Frontal cortex (tissue), 4 donors: ENCODE measurements around the gene POLR2E. TPM values are rescaled to one million over a fixed set of nuclear protein-coding genes. Genes with fewer than 3 reads are reported as not detected.

Experiments used
- DNase-seq, 2 donors: peaks; one replicate each; pipeline ENCODE4 v3.0.0; 2012; ENCODE audit warnings: low spot score in 2 of 2
- FAIRE-seq: peaks from 2 replicates; lab custom pipeline; 2012; peaks lifted over from hg19 to GRCh38; lab: Jason Lieb, UNC
- total RNA-seq: library from RNA; depleted of rRNA; stranded (reverse); fragments of >200 nt; gene quantifications from one replicate; pipeline ENCODE4 v1.2.3, GENCODE V29; 2014
- donor health status: control.
- donor health status: control.
- donor health status: control.

The POLR2E gene
- total RNA-seq, 1 donor from 2014 or later: 35.5 TPM

- FAIRE-seq: no peak
- no peak for DNase-seq
These were observed 8.0 kb upstream of the POLR2E start for GRCh38 chr19:1103132-1103707.

DNA sequence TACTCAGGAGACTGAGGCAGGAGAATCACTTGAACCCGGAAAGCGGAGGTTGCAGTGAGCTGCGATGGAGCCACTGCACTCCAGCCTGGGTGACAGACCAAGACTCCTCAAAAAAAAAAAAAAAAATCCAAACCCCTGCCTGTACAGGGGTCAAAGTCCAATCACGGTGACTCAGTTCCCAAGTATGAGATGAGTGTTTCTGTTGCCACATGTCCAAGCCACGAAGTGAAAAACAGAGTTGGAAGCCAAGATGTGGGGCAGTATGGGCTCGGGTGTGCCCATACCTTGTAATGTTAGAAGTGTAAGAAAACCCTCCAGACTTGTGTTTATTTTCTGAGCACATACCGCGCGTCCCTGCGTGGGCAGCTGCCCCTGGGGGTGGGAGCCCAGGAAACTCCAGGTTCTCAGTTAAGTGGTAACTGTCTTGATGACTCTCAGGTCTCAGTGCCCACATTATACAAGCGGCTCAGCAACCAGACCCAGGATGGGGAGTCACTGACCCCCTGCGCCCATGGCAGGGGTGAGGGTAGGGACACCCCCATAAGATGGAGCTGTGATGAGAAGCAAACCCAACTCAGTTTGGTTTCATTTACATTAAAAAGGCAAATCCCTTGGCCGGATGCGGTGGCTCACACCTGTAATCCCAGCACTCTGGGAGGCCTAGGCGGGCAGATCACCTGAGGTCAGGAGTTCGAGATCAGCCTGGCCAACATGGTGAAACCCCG lies 7.4 kb upstream of the POLR2E start:
- FAIRE-seq (no peak), DNase-seq (no peak)

DNA sequence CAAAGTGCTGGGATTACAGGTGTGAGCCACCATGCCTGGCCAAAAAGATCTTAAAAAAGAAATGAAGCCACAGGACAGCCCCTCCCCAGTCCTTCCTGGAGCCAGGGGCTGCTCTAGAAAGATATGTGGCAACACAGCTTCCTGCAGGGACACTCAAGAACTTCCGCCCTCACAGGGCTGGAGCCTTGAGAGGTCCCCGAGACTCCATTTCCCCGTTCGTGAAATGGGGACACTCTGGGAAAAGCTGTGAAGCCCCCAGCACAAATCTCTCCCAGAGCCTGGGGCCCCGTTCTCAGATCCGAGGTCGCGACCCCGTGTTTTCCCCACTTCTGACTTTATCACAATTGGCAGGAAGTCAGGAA lies 6.1 kb upstream of the POLR2E start:
- no peak for FAIRE-seq
- no peak for DNase-seq

- DNase-seq: no peak
- FAIRE-seq: no peak
These were observed 3.2 kb upstream of the POLR2E start for GRCh38 chr19:1098177-1099051.

DNA sequence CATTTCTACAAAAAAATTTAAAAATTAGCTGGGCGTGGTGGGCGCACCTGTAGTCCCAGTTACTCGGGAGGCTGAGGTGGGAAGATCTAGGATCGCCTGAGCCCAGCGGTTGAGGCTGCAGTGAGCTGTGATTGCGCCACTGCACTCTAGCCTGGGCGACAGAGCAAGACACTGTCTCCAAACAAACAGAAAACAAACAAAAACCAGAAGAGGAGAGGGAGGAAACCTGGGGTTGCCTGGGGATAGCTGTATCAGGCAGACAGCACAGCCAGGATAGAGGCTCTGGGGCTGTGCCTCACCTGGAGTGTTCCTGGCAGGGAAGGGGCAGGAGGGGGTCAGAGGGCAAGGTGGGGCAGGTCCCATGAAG lies 2.6 kb upstream of the POLR2E start:
- FAIRE-seq: no peak
- no peak for DNase-seq

DNA sequence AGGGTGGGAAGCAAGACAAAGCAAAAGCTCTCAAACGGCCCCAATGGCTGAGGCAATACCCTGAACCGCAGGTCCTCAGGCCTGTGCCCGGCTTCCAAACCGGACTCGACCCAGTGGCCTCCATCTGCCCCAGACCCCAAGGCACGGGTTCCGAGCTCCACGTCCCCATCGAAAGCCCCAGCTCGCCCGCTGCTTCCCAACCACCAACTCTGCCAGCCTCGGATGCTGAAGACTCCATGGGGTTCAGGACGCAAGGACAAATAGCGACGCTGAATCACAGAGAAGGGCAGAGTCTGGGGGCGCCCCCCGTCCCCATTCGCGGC lies 559 bp downstream of the POLR2E start:
- FAIRE-seq (no peak), DNase-seq (no peak)

GRCh38 chr19:1093811-1094553 lies 1.2 kb downstream of the POLR2E start:
- FAIRE-seq (no peak), DNase-seq (no peak)

DNA sequence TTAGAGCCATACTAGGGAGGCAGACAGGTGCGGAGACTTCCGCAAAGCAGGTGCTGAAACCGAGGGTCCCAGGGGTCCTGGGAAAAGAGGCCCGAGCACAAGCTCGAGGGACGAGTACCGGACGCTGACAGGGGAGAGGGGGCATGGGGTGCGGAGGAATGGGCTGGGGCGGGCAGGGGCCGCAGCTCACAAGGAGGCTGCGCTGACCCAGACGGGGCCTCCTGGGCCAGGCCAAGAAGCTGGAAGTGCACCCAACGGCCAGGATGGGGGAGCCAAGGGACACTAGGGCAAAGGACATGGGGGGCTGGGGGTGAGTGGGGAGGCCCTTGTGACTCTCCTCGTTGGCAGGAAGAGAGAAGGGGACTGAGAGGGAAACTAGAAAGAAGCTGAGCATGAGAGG lies 1.8 kb downstream of the POLR2E start:
- DNase-seq (no peak), FAIRE-seq (no peak)

DNA sequence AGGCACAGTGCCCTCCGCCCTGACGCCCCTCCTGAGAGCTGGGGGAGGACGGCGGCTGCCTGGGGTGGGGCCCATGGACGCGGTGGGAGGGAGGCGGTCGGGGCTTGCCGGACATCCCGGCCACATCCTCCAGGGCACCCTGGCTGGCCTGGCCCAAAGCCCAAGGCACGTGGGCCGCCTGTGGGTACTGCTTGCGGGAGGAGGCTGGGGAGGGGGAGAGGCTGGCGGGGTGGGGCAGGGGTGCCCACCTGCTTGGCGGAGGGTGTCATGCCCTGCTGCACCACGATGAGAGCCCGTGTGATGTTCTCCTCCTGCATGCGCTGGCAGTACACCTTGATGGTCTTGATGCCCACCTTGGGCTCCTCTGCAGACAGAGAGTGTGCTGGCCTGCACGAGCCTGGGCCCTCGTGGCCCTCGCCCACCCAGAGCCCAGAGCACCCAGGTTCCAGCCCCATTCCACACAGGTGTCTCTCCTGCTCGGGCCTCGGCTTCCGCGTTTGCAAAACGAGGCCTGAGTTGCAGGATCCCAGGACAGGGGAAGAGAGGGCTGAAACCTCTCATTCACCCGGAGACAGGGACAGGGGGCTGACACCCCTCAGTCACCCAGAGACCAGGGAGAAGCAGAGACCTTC lies 3.5 kb downstream of the POLR2E start:
- no peak for DNase-seq
- no peak for FAIRE-seq

DNA sequence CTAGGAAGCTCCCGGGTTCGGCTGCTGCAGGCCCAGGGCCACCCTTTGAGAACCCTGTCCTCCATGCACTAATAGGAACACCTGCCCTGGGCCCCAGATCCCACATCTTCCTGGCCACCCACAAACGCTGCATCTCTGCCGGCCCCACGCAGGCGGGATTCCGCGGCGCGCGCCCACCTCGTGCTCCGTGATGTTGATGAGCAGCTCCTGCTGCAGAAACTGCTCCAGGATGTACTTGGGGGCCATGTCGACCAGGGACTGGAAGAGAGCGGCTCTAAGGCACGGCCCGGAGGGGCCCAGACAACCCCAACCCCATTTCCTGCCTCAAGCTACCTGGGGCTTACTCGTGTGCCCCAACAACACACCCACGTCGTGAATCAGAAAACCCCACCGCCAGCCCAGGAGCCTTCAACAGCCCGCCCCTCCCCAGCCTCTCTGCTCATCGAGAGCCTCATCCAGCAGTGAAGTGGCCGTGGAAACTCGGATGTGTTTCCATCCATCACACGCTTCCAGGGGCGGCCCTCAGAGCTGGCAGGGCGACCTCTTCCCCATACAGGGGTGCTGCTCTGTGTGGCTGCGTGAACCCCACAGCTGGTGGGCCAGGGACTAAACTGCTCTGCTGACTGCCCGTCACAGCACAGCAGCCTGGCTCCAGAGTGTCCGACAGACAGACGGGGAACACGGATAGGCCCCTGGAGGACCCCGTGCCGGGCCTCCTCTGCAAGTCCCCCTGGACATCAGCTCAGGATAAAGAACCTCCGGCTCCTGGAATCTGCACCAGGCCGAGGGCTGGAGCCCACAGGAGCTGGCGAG lies 4.2 kb downstream of the POLR2E start:
- FAIRE-seq (no peak), DNase-seq (no peak)

- DNase-seq: no peak
- no peak for FAIRE-seq
These were observed 5.3 kb downstream of the POLR2E start for GRCh38 chr19:1089891-1090290.

- FAIRE-seq (no peak), DNase-seq (no peak)
These were observed 5.9 kb downstream of the POLR2E start for GRCh38 chr19:1089126-1089771.

DNA sequence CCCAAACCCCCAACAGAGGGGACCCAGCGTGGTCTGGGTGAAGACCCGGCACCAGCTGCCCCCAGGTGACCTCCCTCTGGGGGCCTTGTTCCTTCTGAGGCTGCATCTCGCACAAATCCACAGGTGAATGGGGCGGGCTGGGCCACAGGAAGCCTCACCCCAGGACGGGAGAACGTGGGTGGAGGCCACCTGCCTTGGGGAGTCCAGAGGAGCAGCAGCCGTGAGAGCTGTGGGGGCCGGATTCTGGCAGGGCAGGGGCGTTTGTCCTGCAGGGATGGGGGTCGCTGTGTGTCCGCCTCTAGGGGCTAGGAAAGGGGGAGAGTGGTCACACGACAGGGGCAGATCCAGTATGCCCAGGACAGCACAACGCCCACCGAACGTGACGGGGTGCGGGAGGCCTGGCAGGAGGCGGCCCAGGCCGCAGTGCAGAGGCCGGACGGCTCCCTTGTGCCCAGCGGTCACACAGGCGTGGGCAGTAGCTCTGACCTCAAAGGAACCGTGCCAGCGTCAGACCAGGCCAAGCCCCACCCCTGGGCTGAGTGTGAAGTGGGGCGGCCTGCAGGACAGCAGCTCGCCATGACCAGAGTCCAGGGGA lies 6.7 kb downstream of the POLR2E start:
- DNase-seq: no peak
- no peak for FAIRE-seq

- FAIRE-seq: no peak
- DNase-seq: no peak
These were observed 7.3 kb downstream of the POLR2E start for GRCh38 chr19:1087813-1088415.

DNA sequence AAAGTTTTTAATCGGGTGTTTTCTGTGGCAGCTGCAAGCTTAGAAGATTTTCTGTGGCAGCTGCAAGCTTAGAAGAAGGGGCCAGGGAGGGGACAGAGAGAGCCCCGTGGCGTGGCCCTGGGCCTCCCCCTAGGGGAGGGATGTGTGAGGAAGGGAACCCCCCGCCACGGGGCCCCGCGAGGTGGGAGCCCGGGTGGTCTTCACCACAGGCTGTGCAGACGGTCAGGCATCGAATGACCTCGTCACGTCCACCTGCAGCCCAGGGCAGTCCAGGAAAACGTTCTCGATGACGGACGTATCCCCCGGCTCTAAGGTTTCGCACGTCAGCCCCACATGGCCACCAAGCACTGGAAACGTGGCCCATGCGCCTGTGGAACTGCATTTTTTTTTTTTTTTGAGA lies 8.6 kb downstream of the POLR2E start:
- no peak for DNase-seq
- FAIRE-seq: no peak

DNA sequence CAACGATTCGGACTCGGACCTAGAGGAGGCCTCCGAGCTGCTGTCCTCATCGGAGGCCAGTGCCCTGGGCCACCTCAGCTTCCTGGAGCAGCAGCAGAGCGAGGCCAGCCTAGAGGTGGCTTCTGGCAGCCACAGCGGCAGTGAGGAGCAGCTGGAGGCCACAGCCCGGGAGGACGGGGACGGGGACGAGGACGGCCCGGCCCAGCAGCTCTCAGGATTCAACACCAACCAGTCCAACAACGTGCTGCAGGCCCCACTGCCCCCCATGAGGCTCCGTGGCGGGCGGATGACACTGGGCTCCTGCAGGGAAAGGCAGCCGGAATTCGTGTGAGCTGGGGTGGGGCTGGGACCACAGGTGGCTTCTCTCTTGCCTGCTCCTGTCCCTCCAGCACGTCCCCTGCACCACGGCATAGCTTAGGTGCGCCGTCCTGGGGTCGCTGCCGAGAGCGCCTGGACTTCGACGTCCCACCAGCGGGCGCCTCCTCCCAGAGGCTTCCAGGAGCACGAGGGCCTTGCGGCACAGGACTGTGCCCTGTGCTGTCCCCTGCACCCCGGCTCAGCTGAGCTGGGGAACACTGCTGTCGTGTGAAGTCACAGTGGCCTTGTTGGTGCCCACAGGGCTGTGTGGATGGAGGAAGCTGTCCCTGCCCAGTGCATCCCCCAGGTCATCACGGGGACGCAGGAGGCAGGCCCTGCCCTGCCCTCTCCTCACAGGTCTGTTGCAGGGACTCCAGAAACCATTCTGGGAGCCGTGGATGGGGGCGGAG lies 9.3 kb downstream of the POLR2E start:
- DNase-seq (no peak), FAIRE-seq (no peak)

DNA sequence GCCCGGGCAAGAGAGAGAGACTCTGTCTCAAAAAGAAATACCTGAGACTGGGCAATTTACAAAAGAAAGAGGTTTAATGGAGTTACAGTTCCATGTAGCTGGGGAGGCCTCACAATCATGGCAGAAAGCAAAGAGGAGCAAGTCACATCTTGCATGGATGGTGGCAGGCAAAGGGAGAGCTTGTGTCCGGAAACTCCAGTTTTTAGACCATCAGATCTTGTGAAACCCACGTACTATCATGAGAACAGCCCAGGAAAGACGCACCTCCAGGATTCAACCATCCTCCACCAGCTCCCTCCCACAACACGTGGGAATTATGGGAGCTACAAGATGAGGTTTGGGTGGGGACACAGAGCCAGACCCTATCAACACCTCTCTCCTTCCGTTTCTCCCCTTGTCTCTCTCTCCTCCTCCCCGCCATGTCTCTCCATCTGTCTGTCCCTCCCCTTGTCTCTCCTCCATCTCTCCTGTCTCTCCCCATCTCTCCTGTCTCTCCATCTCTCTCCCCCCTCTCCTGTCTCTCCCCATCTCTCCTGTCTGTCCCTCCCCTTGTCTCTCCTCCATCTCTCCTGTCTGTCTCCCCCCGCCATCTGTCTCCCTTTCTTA lies 10.0 kb downstream of the POLR2E start:
- FAIRE-seq: no peak
- no peak for DNase-seq
